ENCODE measurements around the gene SND1. TPM values are rescaled to one million over a fixed set of nuclear protein-coding genes. Genes with fewer than 3 reads are reported as not detected.

Gene SND1
- total RNA-seq, 6 experiments from 2014 or later, result 77.5 to 150 (median 126) TPM

GRCh38 chr7:128065872-128066271 lies 413.9 kb downstream of the SND1 start:
- DNase-seq (no peak), ATAC-seq (no peak)
- Histone ChIP-seq H3K4me1 (no peaks in the 10 kb centered on the region), H3K27me3 (no peaks in the 10 kb centered on the region), H3K27ac (no peak overlapping the region), H3K4me3 (no peak overlapping the region), H3K36me3 (peaks cover 0 to under 1% (median 0%) of the 10 kb centered on the region in 4 donors), H3K9me3 (no peaks in the 10 kb centered on the region)
- intact Hi-C loops (cut with DNase I), result no loop called here
- TF ChIP-seq POLR2A (IDR thresholded peaks at IDR 0.05) (no peak), CTCF (IDR thresholded peaks at IDR 0.05) (no peak)
- 100% methylated on average over 1 of the region's 7 CpGs for WGBS (ENCODE audit: insufficient coverage, low coverage, low lambda C conversion rate, missing lambda C conversion rate)

- intact Hi-C loops (cut with DNase I), result no loop called here
Observed at GRCh38 chr7:128066395-128066794, 414.4 kb downstream of the SND1 start.

GRCh38 chr7:128066858-128067257 lies 414.9 kb downstream of the SND1 start:
- Histone ChIP-seq H3K27ac (no peak overlapping the region), H3K9me3 (no peaks in the 10 kb centered on the region), H3K27me3 (no peaks in the 10 kb centered on the region), H3K36me3 (peaks cover 0 to 2% (median 0%) of the 10 kb centered on the region in 4 donors), H3K4me1 (no peaks in the 10 kb centered on the region), H3K4me3 (no peak overlapping the region)
- TF ChIP-seq POLR2A (IDR thresholded peaks at IDR 0.05) (no peak), CTCF (IDR thresholded peaks at IDR 0.05) (no peak)
- DNase-seq (no peak), ATAC-seq (no peak)
- 77% methylated on average over 5 of the region's 5 CpGs for WGBS (ENCODE audit: insufficient coverage, low coverage, low lambda C conversion rate, missing lambda C conversion rate)
- intact Hi-C loops (cut with DNase I), result no loop called here

More at GRCh38 chr7:128066395-128066794, 414.4 kb downstream of the SND1 start:
- 96% methylated on average over 8 of the region's 10 CpGs for WGBS (ENCODE audit: insufficient coverage, low coverage, low lambda C conversion rate, missing lambda C conversion rate)
- no peak for ATAC-seq
- DNase-seq, result no peak
- TF ChIP-seq POLR2A (IDR thresholded peaks at IDR 0.05) (no peak), CTCF (IDR thresholded peaks at IDR 0.05) (no peak)
- Histone ChIP-seq H3K4me1 (no peaks in the 10 kb centered on the region), H3K4me3 (no peak overlapping the region), H3K27me3 (no peaks in the 10 kb centered on the region), H3K36me3 (peaks cover 0 to 2% (median 0%) of the 10 kb centered on the region in 4 donors), H3K27ac (no peak overlapping the region), H3K9me3 (no peaks in the 10 kb centered on the region)

- no peaks in the 10 kb centered on the region for H3K9me3 ChIP-seq
- ATAC-seq, result no peak
- no peak for DNase-seq
- WGBS (ENCODE audit: insufficient coverage, low coverage, low lambda C conversion rate, missing lambda C conversion rate), result 73% methylated on average over 3 of the region's 5 CpGs
- H3K27ac ChIP-seq, result no peak overlapping the region
- no peaks in the 10 kb centered on the region for H3K27me3 ChIP-seq
- intact Hi-C loops (cut with DNase I), result no loop called here
- H3K4me1 ChIP-seq, result no peaks in the 10 kb centered on the region
- no peak for TF ChIP-seq POLR2A (IDR thresholded peaks at IDR 0.05)
- TF ChIP-seq CTCF (IDR thresholded peaks at IDR 0.05), result no peak
- H3K36me3 ChIP-seq, result peaks cover 0 to 2% (median 0%) of the 10 kb centered on the region in 4 donors
- no peak overlapping the region for H3K4me3 ChIP-seq
Observed at GRCh38 chr7:128067983-128068382, 416.0 kb downstream of the SND1 start.

- no peak overlapping the region for H3K4me3 ChIP-seq
- intact Hi-C loops (cut with DNase I), result no loop called here
- peaks cover 0 to 2% (median 0%) of the 10 kb centered on the region in 4 donors for H3K36me3 ChIP-seq
- no peaks in the 10 kb centered on the region for H3K9me3 ChIP-seq
- 91% methylated on average over 5 of the region's 8 CpGs for WGBS (ENCODE audit: insufficient coverage, low coverage, low lambda C conversion rate, missing lambda C conversion rate)
- no peak for ATAC-seq
- TF ChIP-seq POLR2A (IDR thresholded peaks at IDR 0.05) (no peak), CTCF (IDR thresholded peaks at IDR 0.05) (no peak)
- no peak overlapping the region for H3K27ac ChIP-seq
- H3K4me1 ChIP-seq, result no peaks in the 10 kb centered on the region
- no peak for DNase-seq
- no peaks in the 10 kb centered on the region for H3K27me3 ChIP-seq
Observed at GRCh38 chr7:128068785-128069184, 416.8 kb downstream of the SND1 start.

All from right lobe of liver (tissue), 6 donors.